Measurements from ENCODE around the gene TBC1D5.
"Not testable (repeated sequence)": the region's sequence is repeated elsewhere in the genome, so short reads cannot be mapped to it uniquely, and the experiment has no call there.

TBC1D5 gene

DNA sequence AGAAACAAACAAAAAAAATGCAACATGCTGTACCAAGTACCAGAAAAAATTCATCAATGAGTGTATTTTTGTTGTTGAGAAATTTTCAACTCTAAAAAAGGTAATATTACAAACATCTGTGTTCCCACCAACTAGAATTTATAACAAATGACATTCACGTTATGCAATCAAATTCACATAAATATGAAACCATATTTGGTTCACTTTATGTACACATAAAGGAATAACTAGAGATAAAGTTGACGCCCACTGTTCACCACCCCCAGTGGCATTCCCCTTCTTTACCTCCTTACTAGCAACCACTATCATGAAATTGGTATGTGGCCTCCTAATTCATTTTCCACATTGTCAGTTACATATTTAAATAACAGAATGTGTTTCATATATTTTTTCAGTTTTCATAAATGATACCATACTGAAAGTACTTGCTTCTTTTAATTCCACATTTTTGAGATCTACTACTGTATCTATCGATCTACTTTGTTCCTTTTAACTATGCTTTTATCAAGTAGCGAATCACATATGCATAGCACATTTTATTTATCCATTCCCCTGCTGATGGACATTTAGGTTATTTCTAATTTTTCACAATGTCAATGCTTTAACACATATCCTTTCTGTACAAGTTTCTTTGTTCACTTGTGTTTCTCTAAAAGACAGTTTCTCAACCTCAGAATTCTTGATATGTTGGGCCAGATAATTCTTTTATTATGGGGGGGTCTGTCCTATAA is 34.5 kb downstream of the TBC1D5 start:
- DNase-seq = no peak

- DNase-seq = not testable (repeated sequence)
Measured at GRCh38 chr3:17705991-17706390, 36.4 kb downstream of the TBC1D5 start.

DNA sequence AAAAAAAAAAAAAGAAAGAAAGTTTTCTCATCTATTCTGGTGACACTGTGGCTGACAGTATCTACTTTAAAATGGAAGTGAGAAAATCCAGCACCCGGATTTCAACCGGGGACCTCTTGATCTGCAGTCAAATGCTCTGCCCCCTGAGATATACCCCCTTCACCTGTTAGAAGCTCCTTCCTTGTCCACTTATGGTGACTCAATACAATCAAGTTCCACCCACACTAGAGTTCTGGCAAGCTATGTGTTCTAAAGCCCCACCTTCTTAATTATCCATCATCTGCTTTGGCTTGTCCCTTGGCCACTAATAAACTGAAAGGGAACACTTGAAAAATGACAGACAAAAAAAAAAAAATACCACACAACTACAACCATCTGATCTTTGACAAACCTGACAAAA is 42.6 kb downstream of the TBC1D5 start:
- DNase-seq = not testable (repeated sequence)

GRCh38 chr3:17695665-17696064 is 46.8 kb downstream of the TBC1D5 start:
- DNase-seq = not testable (repeated sequence)

- DNase-seq = not testable (repeated sequence)
Measured at GRCh38 chr3:17693670-17693999, 48.8 kb downstream of the TBC1D5 start.

DNA sequence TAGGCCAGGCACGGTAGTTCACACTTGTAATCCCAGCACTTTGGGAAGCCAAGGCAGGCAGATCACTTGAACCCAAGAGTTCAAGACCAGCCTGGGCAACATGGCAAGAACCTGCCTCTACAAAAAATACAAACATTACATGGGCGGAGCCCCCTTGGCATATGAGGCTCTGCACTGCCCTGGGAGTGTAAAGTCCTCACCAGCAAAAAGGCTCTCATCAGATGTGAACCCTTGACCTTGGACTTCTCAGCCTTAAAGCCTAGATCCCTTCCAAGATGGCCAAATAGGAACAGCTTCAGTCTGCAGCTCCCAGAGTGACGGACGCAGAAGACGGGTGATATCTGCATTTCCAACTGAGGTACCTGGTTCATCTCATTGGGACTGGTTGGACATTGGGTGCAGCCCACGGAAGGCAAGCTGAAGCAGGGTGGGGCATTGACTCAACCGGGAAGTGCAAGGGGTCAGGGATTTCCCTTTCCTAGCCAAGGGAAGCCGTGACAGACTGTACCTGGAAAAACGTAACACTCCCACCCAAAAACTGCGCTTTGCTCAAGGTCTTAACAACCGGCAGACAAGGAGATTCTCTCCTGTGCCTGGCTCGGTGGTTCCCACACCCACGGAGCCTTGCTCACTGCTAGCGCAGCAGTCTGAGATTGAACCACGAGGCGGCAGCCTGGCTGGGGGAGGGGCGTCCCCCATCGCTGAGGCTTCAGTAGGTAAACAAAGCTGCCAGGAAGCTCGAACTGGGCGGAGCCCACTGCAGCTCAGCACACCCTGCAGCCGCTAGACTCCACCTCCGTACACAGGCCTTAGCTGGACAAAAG is 49.4 kb downstream of the TBC1D5 start:
- peak; percentile 8 to 21 for DNase-seq

DNA sequence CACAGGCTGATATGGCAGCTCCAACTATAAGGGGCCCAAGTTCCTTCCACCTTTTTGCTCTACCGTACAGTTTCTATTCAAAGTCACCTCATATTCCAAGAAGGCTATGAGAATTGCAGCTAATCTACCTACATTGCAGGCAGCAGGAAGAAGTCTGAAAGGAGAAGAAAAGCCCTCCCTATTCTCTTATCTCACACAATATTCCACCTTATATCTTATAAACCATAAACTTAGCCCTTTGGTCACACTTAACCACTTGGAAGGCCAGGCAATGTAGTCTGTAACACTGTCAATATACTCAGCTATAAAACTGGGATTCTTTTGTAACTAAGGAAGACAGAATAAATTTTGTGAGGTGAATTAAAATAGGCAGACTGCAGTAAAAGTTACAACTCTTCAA is 54.9 kb downstream of the TBC1D5 start:
- DNase-seq = no peak

DNA sequence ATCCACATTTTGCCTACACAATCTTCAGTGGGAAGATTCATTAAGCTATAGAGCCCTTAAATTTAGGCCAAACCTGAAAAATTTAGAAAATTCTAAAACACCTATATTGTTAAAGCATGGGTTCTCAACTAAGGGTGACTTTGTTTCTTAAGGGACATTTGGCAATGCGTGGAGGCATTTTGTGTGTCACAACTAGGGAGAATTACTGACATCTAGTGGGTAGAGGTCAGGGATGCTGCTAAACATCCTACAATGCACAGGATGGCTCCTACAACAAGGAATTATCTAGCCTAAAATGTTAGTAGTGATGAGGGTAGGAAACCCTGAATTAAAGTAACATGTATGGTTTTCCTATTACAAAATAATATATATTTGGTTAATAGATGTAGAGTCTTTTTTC is 55.8 kb downstream of the TBC1D5 start:
- DNase-seq = no peak

- no peak for DNase-seq
Measured at GRCh38 chr3:17683542-17684207, 58.8 kb downstream of the TBC1D5 start.

- DNase-seq = no peak
Measured at GRCh38 chr3:17680530-17680929, 61.9 kb downstream of the TBC1D5 start.

DNA sequence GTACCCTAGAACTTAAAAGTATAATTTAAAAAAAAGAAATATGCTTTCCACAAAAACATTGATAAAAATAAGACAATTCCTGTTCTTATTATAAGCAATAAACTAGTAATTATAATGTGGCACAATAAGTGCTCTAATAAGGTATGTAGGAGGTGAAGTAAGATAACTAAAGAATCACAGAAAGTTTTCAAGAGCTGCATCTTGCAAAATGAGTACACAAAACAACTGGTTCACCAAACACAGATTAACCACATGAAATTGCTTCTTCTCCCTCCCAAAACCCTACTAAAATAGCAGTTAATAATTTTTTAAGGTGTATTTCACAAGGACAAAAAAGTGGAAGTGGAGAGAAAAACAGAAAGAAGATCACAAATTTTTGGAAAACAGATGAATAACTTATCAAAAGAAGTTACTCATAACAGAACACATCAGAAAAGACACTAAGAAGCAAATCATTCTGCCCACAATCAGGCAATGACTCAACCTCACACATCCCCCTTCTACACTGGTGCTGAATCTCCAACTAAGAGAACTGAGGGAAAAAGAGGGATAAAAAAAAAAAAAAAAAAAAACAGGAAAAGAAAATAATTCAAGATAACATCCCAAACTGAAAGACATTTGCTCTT is 64.2 kb downstream of the TBC1D5 start:
- no peak for DNase-seq

- no peak for DNase-seq
Measured at GRCh38 chr3:17674082-17674686, 68.2 kb downstream of the TBC1D5 start.

DNA sequence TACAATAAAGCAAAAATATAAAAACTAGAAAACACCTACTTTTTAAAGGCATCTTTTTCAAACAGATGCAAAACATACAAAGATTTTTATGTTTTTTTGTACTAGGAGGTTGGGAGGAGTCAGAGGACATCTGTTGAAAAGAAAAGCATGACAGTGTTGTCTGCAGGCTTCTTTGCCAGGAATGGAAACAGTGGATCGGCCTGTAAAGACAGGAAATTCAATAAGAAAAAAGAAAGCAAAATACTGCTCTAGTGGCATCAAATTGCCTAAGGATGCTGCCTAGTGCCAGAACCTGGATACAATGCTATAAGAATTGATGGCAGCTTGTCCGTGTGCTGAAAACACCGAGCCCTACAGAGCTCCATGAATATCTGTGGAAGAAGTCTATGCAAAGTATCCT is 69.9 kb downstream of the TBC1D5 start:
- no peak for DNase-seq

DNA sequence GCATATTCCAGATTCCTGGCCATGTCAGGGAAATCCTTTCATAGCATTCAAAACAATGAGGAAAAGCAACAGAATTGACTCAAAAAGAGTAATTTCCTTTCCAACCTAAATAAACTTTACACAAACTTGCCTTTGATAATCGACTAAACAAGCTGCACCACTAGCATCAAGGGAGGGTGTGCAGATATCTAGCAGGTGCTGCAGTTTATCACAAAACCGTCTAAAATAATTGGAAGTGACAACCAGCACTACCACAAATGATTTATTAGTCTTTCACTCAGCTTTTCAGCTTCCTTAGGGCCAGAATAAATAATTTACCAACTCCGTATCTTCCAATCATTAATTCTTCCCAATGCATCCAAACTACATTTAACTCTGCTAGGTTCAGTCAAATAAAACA is 71.7 kb downstream of the TBC1D5 start:
- DNase-seq = no peak

DNA sequence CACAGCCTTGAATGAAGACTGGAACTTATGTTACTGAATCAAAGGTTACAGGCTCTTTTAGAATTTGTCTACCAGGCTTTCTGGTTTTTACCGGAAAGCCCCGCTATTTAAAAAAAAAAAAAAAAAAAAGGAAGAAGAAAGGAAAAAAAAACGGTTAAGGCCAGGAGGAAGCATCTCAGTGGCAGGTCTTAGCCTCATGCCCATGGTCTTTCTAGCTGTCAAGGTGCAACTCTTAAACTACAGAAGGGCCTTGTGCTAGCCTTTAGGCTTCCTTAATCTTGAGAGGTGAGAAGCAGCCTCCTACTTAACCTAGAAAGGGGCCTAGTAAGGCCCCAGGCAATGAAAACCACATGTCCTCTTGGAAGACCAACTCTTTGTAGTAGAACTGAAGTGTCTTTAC is 77.5 kb downstream of the TBC1D5 start:
- DNase-seq = no peak

DNA sequence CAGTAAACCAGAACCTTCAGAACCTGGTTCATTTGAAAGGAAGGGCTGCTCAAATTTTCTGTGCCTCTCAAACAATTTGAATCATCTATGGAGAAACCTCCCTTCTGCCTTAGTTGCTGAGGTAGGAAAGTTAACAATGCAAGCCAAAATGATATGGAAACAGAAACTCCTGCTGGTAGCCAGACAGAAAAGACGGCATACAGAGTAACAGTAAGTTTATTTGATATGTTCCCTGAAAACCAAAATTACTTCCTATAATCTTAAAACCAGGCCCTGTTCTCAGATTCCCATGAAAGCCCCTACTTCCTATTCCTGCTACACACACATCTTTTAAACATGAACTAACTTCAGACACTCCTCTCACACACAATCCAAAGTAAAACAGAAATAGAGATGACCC is 86.2 kb downstream of the TBC1D5 start:
- DNase-seq = no peak

GRCh38 chr3:17655743-17656142 is 86.7 kb downstream of the TBC1D5 start:
- no peak for DNase-seq

DNA sequence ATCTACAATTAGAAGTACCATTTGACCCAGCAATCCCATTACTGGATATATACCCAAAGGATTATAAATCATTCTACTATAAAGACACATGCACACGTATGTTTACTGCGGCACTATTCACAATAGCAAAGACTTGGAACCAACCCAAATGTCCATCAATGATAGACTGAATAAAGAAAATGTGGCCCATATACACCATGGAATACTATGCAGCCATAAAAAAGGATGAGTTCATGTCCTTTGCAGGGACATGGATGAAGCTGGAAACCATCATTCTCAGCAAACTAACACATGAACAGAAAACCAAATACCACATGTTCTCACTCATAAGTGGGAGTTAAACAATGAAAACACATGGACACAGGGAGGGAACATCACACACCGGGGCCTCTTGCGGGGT is 92.7 kb downstream of the TBC1D5 start:
- DNase-seq = not testable (repeated sequence)

DNA sequence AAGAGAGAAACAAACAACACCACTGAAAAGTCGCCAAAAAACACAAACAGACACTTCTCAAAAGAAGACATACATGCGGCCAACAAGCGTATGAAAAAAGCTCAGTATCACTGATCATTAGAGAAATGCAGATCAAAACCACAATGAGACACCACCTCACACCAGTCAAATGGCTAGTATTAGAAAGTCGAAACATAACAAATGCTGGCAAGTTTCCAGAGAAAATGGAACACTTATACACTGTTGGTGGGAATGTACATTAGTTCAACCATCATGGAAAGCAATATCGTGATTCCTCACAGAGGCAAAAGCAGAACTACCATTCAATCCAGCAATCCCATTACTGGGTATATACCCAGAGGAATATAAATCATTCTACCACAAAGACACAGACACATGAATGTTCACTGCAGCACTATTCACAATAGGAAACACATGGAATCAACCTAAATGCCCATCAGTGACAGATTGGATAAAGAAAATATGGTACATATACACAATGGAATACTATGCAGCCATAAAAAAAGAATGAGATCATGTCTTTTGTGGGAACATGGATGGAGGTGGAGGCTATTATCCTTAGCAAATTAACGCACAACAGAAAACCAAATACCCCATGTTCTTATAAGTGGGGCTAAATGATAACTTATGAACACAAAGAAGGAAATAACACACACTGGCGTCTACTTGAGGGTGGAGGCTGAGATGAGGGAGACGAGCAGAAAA is 93.6 kb downstream of the TBC1D5 start:
- not testable (repeated sequence) for DNase-seq

GRCh38 chr3:17645074-17645698 is 97.2 kb downstream of the TBC1D5 start:
- no peak for DNase-seq

GRCh38 chr3:17643691-17644090 is 98.7 kb downstream of the TBC1D5 start:
- no peak for DNase-seq

DNA sequence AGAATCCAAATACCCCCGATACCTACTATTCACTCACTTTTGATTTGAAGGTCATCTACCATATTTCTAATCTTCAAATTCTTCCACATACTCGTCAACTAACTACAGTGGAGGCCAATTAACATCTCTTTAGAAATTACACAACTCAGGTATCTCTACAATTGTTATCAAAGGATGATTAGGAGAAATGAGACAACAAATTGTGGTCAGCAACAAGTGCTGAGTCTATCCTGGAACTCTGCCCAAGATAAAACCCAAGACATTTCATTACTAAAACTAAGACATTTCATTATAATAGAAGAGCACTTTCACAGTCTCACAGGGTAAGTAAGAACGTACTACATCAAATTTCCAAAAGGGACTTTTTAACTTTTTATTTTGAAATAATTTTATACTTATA is 100.0 kb downstream of the TBC1D5 start:
- no peak for DNase-seq
